HG02970 (cell line): Measurements from ENCODE around the gene CLDN34.

Experiments
- ATAC-seq: cut with Tn5 transposase; IDR thresholded peaks from one replicate; pipeline ENCODE4 v1.9.1; 2021; ENCODE audit warnings: mild to moderate bottlenecking, moderate library complexity, moderate number of reproducible peaks; ENCODE audit not compliant: unreplicated experiment, low FRiP score

Gene CLDN34, protein sequence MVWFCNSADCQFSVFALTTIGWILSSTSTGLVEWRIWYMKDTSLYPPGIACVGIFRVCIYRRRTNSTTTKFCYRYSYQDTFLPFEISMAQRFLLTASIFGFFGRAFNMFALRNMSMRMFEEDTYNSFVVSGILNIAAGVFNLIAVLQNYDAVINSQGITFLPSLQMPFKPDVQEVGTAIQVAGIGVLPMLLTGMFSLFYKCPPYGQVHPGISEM

GRCh38 chrX:9966775-9967408 is at the start of gene CLDN34:
TSS of gene CLDN34 (plus strand) at chrX:9967358. CDS start at chrX:9967358, 0 bp downstream.
- no peak for ATAC-seq

DNA sequence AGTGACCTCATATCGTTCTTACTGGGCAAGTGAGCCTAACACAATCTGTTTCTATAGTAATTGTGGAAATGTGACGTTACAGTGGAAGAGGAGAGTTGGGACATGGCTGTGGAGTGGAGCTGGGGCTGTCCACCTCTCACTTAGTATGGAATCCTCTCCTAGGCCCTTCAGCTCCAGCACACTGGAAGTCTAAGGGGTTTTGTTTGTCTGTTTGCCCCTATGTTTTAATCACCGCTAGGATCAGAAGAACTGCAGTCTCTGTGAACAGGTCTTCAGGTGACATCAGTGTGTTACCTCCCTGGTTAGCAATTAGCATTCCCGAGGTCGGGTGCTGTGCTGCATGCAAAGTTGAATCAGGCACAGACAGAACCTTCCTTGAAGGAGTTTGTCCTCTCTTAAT is 49.3 kb upstream of the CLDN34 start:
- no peak for ATAC-seq

- ATAC-seq = no peak
Measured at GRCh38 chrX:9919632-9920172, 47.5 kb upstream of the CLDN34 start.

DNA sequence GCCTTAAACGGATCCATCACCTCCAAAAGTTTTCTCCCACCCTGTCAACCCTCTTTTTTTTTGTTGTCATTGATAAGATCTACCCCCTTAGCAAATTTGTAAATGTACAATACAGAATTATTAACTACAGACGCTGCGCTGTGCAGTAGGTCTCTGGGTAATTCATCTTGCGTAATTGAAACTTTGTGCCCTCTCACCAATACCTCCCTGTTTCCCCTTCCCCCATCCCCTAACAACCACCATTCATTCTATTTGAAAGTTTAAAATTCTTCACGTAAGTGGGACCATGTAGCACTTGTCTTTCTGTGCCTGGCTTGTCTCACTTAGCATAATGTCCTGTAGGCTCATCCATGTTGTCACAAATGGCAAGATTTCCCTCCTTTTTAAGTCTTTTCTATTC is 45.8 kb upstream of the CLDN34 start:
- no peak for ATAC-seq

- ATAC-seq = no peak
Measured at GRCh38 chrX:9923357-9923756, 43.8 kb upstream of the CLDN34 start.

GRCh38 chrX:9926002-9926401 is 41.2 kb upstream of the CLDN34 start:
- ATAC-seq = no peak

- ATAC-seq = no peak
Measured at GRCh38 chrX:9927698-9928482, 39.3 kb upstream of the CLDN34 start.

DNA sequence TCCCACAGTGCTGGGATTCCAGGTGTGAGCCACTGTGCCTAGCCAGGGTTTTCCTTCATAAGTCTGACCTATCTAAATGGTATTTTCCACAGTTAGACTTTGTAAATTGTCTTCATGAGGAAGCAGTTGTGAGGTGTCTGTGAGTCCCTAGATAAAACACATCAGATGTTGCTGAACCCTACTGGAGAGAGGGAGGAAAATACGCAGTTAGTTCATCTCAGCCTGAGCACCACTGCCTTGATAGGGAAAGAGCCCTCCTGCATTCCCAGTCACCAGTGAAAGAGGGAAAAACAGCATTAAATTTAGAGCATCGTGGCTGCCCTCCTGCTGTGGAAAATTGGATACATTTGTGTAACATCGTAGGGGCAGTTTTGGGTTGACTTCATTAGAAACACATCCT is 31.7 kb upstream of the CLDN34 start:
- ATAC-seq = no peak

- no peak for ATAC-seq
Measured at GRCh38 chrX:9937761-9938160, 29.4 kb upstream of the CLDN34 start.

DNA sequence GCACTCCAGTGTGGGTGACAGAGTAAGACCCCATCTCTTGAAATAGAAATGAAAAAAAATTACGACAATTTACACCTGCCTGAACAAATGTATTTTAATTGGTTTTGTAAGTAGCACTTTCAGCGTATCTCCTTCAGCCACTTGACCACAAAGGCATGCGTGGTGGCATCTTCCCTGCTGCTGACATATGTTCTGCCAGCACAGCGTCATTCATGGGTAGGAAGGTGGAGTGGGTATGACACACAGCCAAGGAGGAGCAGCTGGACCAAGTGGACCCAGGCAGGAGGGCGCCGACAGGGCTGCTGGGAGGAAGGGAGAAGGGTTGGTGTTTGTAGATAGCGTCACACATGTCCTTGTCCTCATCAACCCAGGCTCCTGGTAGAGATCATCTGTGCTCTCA is 28.6 kb upstream of the CLDN34 start:
- no peak for ATAC-seq

GRCh38 chrX:9940421-9940820 is 26.7 kb upstream of the CLDN34 start:
- no peak for ATAC-seq

- ATAC-seq = peak; percentile 77
Measured at GRCh38 chrX:9942086-9942485, 25.1 kb upstream of the CLDN34 start.

DNA sequence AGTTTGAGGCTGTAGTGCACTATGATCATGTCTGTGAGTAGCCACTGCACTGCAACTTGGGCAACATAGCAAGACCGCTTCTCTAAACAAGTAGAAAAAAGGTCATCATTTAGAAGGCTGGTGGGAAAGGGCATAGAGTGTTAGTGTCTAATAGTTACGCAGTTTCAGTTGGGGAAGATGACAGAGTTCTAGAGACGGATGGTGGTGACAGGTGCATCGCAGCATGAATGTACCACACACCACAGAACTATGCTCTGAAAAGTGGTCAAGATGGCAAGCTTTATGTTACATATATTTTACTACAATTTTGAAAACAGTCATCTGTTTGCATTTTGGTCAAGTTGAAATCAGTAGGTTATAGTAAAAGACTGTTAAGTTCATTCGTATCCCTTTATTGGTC is 23.7 kb upstream of the CLDN34 start:
- no peak for ATAC-seq

GRCh38 chrX:9947131-9947794 is 19.9 kb upstream of the CLDN34 start:
- ATAC-seq = no peak

DNA sequence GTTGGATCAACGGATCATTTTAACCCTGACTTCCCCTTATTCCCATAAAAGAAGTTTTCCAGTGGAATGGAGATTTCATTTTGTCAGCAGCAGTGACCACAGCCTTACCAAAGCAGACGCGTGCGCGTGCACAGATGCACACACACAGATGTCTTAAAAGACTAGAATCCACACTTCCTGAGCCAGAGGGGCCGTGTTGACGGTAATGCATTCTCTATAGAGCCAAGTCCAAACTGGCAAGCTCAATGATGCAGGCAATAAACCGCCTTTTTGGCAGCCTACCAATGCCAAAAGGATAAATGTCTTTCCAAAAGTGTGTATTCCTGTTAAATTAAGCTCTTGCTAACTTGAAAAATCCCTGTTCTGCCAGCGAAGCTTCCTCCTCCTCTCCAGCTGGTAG is 18.8 kb upstream of the CLDN34 start:
- no peak for ATAC-seq

DNA sequence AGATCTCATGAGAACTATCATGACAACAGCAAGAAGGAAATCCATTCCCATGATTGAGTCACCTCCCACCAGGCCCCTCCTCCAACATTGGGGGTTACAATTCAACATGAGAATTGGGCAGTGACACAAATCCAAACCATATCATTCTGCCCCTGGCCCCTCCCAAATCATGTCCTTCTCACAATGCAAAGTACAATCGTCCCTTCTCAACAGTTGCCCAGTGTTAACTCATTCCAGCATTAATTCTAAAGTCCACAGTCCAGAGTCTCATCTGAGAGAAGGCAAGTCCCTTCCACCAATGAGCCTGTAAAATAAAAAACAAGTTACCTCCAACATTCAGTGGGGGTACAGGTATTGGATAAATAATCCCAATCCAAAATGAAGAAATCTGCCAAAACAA is 14.9 kb upstream of the CLDN34 start:
- ATAC-seq = no peak

GRCh38 chrX:9953396-9953795 is 13.8 kb upstream of the CLDN34 start:
- no peak for ATAC-seq

DNA sequence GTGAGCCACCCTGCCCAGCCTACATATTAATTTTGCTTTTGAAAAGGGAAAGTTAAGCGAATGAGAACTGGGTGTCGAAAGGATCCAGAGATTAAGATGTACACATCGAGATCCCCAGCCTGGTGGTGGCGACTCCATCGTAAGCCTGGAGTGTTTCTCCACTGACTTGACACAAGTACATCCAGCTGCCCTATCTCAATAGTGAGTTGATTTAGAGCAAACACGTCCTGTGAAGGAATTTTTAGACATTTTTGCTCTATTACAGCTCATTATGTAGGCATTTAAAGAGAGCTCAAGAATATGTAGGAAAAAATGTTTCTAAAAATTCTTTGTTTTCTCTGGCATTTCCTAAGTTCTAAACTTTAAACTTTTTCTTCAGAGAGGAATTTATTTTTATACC is 11.7 kb upstream of the CLDN34 start:
- no peak for ATAC-seq

DNA sequence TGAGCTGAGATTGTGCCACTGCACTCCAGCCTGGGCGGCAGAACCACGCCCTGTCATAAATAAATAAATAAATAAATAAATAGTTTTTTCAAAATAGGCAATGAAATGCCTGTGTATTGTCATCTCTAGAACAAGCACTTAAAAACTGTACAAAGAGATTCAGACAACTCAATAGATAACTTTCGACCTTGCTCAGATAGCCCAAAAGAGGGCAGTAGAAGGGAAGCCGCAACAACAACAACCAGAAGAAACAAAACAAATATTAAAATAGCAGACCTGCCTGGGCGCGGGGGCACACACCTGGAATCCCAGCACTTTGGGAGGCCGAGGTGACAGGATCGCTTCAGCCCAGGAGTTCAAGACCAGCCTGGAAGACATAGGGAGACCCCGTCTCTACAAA is 9.4 kb upstream of the CLDN34 start:
- ATAC-seq = no peak

DNA sequence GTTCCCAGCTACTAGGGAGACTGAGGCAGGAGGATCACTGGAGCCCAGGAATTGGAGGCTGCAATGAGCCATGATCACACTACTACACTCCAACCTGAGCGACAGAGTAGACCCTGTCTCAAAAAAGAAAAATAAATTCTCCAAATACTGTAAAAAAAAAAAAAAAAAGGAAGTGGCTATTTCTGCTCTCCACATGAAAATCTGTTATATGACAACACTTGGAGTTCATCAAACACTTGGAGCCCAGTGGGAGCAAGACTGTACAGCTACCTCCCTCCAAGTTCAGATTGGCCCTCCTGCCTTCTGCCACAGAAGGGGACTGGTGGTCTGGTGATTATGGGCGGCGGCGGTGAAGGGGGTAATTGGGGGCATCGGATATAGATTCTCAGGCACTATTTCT is 9.0 kb upstream of the CLDN34 start:
- no peak for ATAC-seq

DNA sequence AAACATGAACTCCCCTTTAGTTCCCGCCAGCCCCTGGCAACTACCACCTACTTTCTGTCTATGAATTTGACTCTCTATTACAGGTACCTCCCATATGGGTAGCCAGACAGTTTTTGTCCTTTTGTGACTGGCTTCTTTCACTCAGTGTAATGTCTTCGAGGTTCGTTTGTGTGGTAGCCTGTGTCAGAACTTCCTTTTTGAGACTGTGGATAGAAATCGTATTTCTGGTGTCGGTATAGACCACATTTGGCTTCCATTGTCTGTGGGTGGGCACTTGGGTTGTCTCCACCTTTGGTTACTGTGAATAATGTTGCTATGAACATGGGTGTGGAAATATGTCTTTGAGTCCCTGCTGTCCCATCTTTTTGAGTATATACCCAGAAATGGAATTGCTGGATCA is 5.4 kb upstream of the CLDN34 start:
- no peak for ATAC-seq
